GM18502 (cell line): ENCODE data around the gene COL23A1.

Experiments
- ATAC-seq: cut with Tn5 transposase; IDR thresholded peaks from one replicate; pipeline ENCODE4 v1.9.1; 2021; ENCODE audit warnings: mild to moderate bottlenecking; ENCODE audit not compliant: unreplicated experiment, poor library complexity

Gene COL23A1

GRCh38 chr5:178515776-178516503 lies 74.3 kb downstream of the COL23A1 start:
- no peak for ATAC-seq

- no peak for ATAC-seq
These were observed 75.3 kb downstream of the COL23A1 start for GRCh38 chr5:178514851-178515418.

- no peak for ATAC-seq
These were observed 79.0 kb downstream of the COL23A1 start for GRCh38 chr5:178511172-178511571.

GRCh38 chr5:178509491-178510057 lies 80.6 kb downstream of the COL23A1 start:
- ATAC-seq: no peak

- ATAC-seq: no peak
These were observed 82.9 kb downstream of the COL23A1 start for GRCh38 chr5:178507151-178507932.

- ATAC-seq: no peak
These were observed 84.4 kb downstream of the COL23A1 start for GRCh38 chr5:178505639-178506407.

- no peak for ATAC-seq
These were observed 85.7 kb downstream of the COL23A1 start for GRCh38 chr5:178504340-178504960.

GRCh38 chr5:178502401-178503100 lies 87.6 kb downstream of the COL23A1 start:
- no peak for ATAC-seq

GRCh38 chr5:178499352-178499751 lies 90.8 kb downstream of the COL23A1 start:
- ATAC-seq: no peak

GRCh38 chr5:178496642-178497041 lies 93.6 kb downstream of the COL23A1 start:
- no peak for ATAC-seq

GRCh38 chr5:178496214-178496613 lies 94.0 kb downstream of the COL23A1 start:
- no peak for ATAC-seq

- ATAC-seq: no peak
These were observed 94.5 kb downstream of the COL23A1 start for GRCh38 chr5:178495706-178496105.

GRCh38 chr5:178492278-178492677 lies 97.9 kb downstream of the COL23A1 start:
- ATAC-seq: no peak

GRCh38 chr5:178490935-178491652 lies 99.1 kb downstream of the COL23A1 start:
- no peak for ATAC-seq

- ATAC-seq: no peak
These were observed 100.8 kb downstream of the COL23A1 start for GRCh38 chr5:178489271-178489976.

GRCh38 chr5:178488696-178489095 lies 101.5 kb downstream of the COL23A1 start:
- no peak for ATAC-seq

GRCh38 chr5:178487911-178488600 lies 102.1 kb downstream of the COL23A1 start:
- ATAC-seq: no peak
